Panc1 (cell line): ENCODE data around the gene MICALL1. TPM values are rescaled to one million over a fixed set of nuclear protein-coding genes. Genes with fewer than 3 reads are reported as not detected.

Source experiments
- ATAC-seq: fragments of 200-7000 bp; cut with Tn5 transposase; 2 replicates; pipeline ENCODE4 v1.9.1; 2020; ENCODE audit warnings: mild to moderate bottlenecking, moderate library complexity
- BruUV-seq: library from RNA; stranded (reverse); fragments of 400-500 nt; replicated peaks from 2 replicates; lab custom pipeline; 2021; lab: Mats Ljungman, UMichigan
- CTCF ChIA-PET: fragments of 300-600 bp; sonication (Branson Sonifier 250); formaldehyde crosslinking; loops from one replicate; lab custom pipeline; 2022; ENCODE audit warnings: antibody characterized with exemption; lab: Charles Lee
- POLR2A ChIA-PET: fragments of 300-600 bp; sonication (Branson Sonifier 250); formaldehyde crosslinking; loops from one replicate; lab custom pipeline; 2022; ENCODE audit warnings: antibody characterized with exemption; lab: Charles Lee
- DNase-seq: peaks from one replicate; pipeline ENCODE4 v3.0.0-alpha.2; 2010; ENCODE audit warnings: low read depth, low spot score
- H3K27ac ChIP-seq: 2 replicates; pipeline ENCODE4 v1.5.1; 2011; ENCODE audit warnings: mild to moderate bottlenecking, low read length, inconsistent platforms
- H3K27me3 ChIP-seq: fragments of 200-500 bp; sonication (Bioruptor generic); 2 replicates; pipeline ENCODE4 v1.6.0; 2014; ENCODE audit warnings: low read length, inconsistent platforms; ENCODE audit not compliant: control insufficient read depth, insufficient read depth
- H3K36me3 ChIP-seq: fragments of 200-500 bp; sonication (Bioruptor generic); 2 replicates; pipeline ENCODE4 v1.5.1; 2014; ENCODE audit warnings: inconsistent platforms, mild to moderate bottlenecking, low read length, moderate library complexity; ENCODE audit not compliant: control insufficient read depth, insufficient read depth
- H3K4me1 ChIP-seq: 2 replicates; pipeline ENCODE4 v1.5.1; 2011; ENCODE audit warnings: inconsistent platforms, mild to moderate bottlenecking, low read length, moderate library complexity; ENCODE audit not compliant: control insufficient read depth, insufficient read depth
- H3K4me3 ChIP-seq, 2 experiments: 2 replicates each; pipeline ENCODE4 v1.5.1; 2011 to 2012; ENCODE audit warnings: low read depth in 2 of 2, low read length in 2 of 2, mild to moderate bottlenecking in 2 of 2, inconsistent platforms in 1 of 2, moderate library complexity in 1 of 2
- H3K9me3 ChIP-seq: fragments of 200-500 bp; sonication (Bioruptor generic); 2 replicates; pipeline ENCODE4 v1.5.1; 2014; ENCODE audit warnings: low read depth, mild to moderate bottlenecking, inconsistent platforms, low read length, moderate library complexity; ENCODE audit not compliant: control insufficient read depth, insufficient read depth
- POLR2AphosphoS5 ChIP-seq: IDR thresholded peaks from 2 replicates; pipeline ENCODE4 v1.6.1; 2012; ENCODE audit warnings: mild to moderate bottlenecking, low read depth, low read length, moderate library complexity
- SIN3A ChIP-seq: IDR thresholded peaks from 2 replicates; pipeline ENCODE4 v1.6.1; 2012; ENCODE audit warnings: low read depth, mild to moderate bottlenecking, low read length, moderate library complexity, borderline replicate concordance; ENCODE audit not compliant: insufficient read depth
- TCF7L2 ChIP-seq: IDR thresholded peaks from 2 replicates; pipeline ENCODE4 v1.6.1; 2011; ENCODE audit warnings: mild to moderate bottlenecking, low read depth, low read length, inconsistent platforms
- in situ Hi-C: cut with HindIII; loops from 2 replicates; pipeline ENCODE4 v1.10.0; 2016; ENCODE audit warnings: low sequenced_read_pairs, low pct_unique_long_range_greater_than_20kb
- intact Hi-C: fragments of 100-400 bp; cut with micrococcal nuclease; formaldehyde crosslinking; loops from one replicate; pipeline ENCODE4 v1.10.0; 2022; ENCODE audit not compliant: unreplicated experiment
- total RNA-seq: library from RNA; stranded (reverse); gene quantifications from one replicate; pipeline ENCODE4 v1.2.1, GENCODE V29; 2021; ENCODE audit not compliant: unreplicated experiment
- TF ChIP-seq, protein P1 (sequence below): fragments of 450-650 bp; IDR thresholded peaks from 2 replicates; pipeline ENCODE4 v1.5.1; 2017; ENCODE audit warnings: mild to moderate bottlenecking
- TF ChIP-seq, protein P2 (sequence below), 2 experiments: IDR thresholded peaks; 2 replicates each; pipeline ENCODE4 v1.6.1; 2011 to 2012; ENCODE audit warnings: low read depth in 2 of 2, control low read depth in 1 of 2, low read length in 1 of 2, mild to moderate bottlenecking in 1 of 2, moderate library complexity in 1 of 2; ENCODE audit not compliant: insufficient read depth in 1 of 2

Gene MICALL1
- total RNA-seq, 1 experiment from 2014 or later = 34.5 TPM

GRCh38 chr22:37976547-37976946 is 70.5 kb downstream of the MICALL1 start:
- POLR2A ChIA-PET = no interaction called here
- H3K4me1 ChIP-seq = no peaks in the 10 kb centered on the region
- TF ChIP-seq, protein P1, sequence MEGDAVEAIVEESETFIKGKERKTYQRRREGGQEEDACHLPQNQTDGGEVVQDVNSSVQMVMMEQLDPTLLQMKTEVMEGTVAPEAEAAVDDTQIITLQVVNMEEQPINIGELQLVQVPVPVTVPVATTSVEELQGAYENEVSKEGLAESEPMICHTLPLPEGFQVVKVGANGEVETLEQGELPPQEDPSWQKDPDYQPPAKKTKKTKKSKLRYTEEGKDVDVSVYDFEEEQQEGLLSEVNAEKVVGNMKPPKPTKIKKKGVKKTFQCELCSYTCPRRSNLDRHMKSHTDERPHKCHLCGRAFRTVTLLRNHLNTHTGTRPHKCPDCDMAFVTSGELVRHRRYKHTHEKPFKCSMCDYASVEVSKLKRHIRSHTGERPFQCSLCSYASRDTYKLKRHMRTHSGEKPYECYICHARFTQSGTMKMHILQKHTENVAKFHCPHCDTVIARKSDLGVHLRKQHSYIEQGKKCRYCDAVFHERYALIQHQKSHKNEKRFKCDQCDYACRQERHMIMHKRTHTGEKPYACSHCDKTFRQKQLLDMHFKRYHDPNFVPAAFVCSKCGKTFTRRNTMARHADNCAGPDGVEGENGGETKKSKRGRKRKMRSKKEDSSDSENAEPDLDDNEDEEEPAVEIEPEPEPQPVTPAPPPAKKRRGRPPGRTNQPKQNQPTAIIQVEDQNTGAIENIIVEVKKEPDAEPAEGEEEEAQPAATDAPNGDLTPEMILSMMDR = no peak
- TF ChIP-seq POLR2AphosphoS5 = no peak
- no peak for TF ChIP-seq SIN3A
- no peak for TF ChIP-seq TCF7L2
- no TSS peak for BruUV-seq
- DNase-seq = no peak
- H3K27me3 ChIP-seq = no peaks in the 10 kb centered on the region
- no peak for ATAC-seq
- H3K27ac ChIP-seq = no peak overlapping the region
- no peaks in the 10 kb centered on the region for H3K9me3 ChIP-seq
- intact Hi-C loops = no loop called here
- CTCF ChIA-PET = no interaction called here
- no peak overlapping the region for H3K4me3 ChIP-seq
- no peaks in the 10 kb centered on the region for H3K36me3 ChIP-seq
- in situ Hi-C loops = no loop called here

DNA sequence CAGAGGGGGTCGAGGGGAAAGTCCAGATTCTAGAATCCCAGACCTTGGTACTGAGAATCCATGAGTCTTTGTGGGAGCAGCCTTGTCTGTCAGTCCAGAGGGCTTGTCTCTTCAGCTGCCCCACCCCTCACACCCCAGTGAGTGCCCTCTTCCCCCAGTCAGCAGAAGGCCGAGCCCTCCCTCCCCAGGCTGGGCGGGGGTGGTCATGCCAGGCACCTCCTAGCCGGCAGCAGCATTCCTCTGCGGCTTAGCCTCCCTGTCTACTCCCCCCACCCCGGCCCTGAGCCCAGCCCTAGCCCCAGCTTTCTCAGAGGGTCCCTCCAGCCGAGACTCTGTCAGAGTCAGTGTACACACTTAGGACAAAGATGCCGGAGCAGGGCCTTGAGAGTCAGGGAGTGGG is 73.7 kb downstream of the MICALL1 start:
- ChIA-PET POLR2A (no interaction called here), CTCF (no interaction called here)
- no peaks in the 10 kb centered on the region for H3K4me1 ChIP-seq
- no peak for ATAC-seq
- DNase-seq = no peak
- BruUV-seq = no TSS peak
- H3K36me3 ChIP-seq = no peaks in the 10 kb centered on the region
- no peak overlapping the region for H3K27ac ChIP-seq
- in situ Hi-C loops (no loop called here), intact Hi-C loops (no loop called here)
- no peak overlapping the region for H3K4me3 ChIP-seq
- TF ChIP-seq, protein P1 = no peak
- no peak for TF ChIP-seq TCF7L2
- TF ChIP-seq, protein P2, sequence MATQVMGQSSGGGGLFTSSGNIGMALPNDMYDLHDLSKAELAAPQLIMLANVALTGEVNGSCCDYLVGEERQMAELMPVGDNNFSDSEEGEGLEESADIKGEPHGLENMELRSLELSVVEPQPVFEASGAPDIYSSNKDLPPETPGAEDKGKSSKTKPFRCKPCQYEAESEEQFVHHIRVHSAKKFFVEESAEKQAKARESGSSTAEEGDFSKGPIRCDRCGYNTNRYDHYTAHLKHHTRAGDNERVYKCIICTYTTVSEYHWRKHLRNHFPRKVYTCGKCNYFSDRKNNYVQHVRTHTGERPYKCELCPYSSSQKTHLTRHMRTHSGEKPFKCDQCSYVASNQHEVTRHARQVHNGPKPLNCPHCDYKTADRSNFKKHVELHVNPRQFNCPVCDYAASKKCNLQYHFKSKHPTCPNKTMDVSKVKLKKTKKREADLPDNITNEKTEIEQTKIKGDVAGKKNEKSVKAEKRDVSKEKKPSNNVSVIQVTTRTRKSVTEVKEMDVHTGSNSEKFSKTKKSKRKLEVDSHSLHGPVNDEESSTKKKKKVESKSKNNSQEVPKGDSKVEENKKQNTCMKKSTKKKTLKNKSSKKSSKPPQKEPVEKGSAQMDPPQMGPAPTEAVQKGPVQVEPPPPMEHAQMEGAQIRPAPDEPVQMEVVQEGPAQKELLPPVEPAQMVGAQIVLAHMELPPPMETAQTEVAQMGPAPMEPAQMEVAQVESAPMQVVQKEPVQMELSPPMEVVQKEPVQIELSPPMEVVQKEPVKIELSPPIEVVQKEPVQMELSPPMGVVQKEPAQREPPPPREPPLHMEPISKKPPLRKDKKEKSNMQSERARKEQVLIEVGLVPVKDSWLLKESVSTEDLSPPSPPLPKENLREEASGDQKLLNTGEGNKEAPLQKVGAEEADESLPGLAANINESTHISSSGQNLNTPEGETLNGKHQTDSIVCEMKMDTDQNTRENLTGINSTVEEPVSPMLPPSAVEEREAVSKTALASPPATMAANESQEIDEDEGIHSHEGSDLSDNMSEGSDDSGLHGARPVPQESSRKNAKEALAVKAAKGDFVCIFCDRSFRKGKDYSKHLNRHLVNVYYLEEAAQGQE (IDR thresholded peaks at IDR 0.05; ENCODE audit: insufficient read depth in 1 of 2, low read depth in 2 of 2, low read length in 1 of 2) = no peak
- TF ChIP-seq POLR2AphosphoS5 = no peak
- no peak for TF ChIP-seq SIN3A
- H3K27me3 ChIP-seq = no peaks in the 10 kb centered on the region
- H3K9me3 ChIP-seq = no peaks in the 10 kb centered on the region
